HG02981 (cell line): ENCODE results near the gene CDC14A.
"Not testable (repeated sequence)": the region's sequence is repeated elsewhere in the genome, so short reads cannot be mapped to it uniquely, and the experiment has no call there.

Experiments
- ATAC-seq: cut with Tn5 transposase; IDR thresholded peaks from one replicate; pipeline ENCODE4 v1.9.1; 2021; ENCODE audit warnings: mild to moderate bottlenecking, moderate library complexity; ENCODE audit not compliant: unreplicated experiment

CDC14A gene

DNA sequence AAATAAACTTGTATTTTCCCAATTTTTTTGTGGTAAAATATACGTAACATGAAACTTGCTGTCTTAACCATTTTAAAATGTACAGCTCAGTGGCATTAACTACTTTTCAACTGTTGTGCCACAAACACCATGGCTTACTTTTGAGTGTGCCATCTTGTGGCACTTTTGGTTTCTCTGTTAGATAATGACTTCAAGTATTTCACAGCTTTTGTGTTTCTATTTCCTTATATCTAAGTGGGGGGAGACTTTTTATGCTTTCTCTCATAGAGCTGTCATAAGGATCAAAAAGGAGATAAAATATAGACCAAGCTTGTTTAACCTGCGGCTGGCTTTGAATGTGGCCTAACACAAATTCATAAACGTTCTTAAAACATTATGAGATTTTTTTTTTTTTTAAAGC, 44.3 kb downstream of the CDC14A start:
- ATAC-seq = no peak

DNA sequence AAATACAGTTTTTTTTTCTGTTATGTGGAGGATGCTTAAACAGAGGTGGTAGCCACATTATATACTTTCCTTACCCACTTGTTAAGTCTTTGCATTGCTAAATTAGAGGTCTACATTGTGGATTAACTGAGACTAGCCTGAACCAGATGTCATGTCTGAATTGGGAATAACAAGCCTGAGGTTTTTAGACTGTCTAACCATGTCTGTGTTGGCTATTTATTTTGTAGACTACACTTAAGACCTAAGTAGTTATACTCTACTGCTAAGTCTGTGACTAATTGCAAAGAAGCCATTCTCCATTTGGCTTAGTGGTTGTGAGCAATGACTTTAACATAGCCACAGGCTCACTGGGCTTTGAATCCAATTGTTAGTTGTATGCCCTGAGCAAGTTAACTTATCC, 45.4 kb downstream of the CDC14A start:
- no peak for ATAC-seq

DNA sequence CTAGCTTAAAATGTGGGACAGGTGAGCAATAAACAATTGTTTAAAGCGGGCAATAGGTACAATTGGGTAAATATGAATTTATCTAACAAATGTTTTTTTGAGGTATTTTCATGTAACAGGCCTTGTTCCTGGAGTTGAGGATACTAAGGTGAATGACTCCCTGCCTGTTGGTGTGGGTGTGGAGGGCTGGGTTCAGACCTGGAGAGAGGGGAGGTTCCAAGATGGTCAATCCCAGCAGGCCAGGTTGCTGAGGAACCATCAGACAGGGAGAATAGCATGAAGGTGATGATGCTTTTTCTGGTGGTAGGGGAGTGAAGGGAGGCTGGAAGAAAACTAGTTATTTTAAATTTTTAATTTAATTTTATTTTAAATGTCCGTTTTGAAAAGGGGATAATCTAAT, 46.3 kb downstream of the CDC14A start:
- no peak for ATAC-seq

DNA sequence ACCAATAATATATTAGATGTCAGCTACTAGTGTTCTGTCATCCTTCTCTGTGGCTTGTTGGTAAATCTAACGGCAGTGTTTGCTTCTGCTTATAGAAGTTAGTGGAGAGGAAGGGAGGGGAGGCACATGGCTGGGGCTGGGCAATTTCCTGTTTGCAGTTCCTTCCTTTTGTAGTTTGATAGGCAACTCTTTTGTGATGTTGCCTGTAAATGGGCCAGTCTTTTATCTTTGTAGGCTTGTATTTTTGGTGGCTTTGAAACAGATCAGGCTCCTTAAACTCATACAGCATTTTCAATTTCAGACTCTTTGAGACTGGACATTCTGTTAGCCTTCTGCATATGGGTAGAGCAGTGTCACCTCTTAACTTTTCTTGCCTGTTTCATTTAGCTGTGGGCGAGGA, 48.1 kb downstream of the CDC14A start:
- no peak for ATAC-seq

DNA sequence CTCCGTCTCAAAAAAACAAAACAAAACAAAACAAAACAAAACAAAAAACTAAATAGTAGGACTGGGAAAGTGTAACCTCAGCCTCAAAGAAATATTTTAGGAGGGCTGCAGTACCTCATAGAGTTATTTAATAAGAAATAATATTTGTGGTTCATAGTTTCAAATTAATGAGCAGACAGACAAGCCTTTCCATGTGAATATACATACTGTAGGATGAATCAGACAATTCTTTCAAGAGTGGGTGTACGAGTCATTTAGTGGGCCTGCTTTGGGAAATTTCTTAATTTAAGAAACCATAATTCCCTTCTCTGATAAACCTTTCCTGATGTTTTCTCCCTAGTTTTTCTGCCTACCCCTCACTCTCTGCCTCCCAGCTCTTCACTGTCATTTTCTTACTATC, 52.5 kb downstream of the CDC14A start:
- no peak for ATAC-seq

DNA sequence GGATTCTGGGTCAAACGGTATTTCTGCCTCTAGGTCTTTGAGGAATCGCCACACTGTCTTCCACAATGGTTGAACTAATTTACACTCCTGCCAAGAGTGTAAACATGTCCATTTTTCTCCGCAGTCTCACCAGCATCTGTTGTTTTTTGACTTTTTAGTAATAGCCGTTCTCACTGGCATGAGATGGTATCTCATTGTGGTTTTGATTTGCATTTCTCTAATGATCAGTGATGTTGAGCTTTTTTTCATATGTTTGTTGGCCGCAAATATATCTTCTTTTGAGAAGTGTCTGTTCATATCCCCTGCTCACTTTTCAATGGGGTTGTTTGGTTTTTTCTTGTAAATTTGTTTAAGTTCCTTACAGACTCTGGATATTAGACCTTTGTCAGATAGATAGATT, 53.6 kb downstream of the CDC14A start:
- not testable (repeated sequence) for ATAC-seq

DNA sequence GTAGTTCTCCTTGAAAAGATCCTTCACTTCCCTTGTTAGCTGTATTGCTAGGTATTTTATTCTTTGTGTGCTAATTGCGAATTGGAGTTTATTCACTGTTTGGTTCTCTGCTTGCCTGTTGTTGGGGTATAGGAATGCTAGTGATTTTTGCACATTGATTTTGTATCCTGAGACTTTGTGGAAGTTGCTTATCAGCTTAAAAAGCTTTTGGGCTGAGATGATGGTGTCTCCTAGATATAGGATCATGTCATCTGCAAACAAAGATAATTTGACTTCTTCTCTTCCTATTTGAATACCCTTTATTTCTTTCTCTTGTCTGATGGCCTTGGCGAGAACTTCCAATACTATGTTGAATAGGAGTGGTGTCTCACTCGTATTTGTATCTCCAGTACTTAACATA, 55.1 kb downstream of the CDC14A start:
- ATAC-seq = not testable (repeated sequence)

DNA sequence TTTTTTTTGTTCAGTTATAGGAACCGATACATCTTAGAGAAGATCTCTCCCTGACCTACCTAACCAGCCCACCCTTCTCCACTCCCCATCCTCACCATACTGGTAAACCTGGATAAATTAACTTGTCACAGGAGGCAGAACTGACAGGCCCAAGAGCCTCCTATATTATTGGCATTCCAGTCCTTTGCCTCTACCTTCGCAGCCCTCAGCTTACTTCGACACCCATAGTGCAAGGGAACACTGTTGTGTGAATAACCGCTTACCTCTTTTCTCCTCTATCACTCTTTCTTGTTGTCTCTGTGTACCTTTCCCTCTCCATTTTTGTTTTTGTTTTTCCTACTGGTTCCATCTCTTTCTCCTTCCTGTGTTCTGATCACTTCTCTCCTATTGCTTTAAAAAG, 58.7 kb downstream of the CDC14A start:
- ATAC-seq = no peak

DNA sequence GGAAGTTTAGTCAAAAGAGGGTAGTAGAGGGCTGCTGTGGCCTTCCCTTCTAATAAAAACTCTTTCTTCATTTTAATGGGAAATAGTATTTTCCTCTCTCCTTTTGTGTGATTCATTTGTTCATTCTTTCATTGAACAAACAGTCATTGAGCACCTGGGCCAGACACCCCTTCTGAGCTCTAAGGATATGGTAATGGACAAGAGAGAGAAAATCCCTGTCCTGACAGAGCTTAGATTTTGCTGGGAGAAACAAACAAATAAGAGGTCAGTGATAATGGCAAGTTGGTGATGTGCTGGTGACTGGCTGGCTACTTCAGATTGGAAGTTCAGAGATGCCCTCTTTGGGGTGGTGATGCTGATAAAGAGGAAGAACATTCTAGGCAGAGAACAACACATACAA, 59.3 kb downstream of the CDC14A start:
- no peak for ATAC-seq

DNA sequence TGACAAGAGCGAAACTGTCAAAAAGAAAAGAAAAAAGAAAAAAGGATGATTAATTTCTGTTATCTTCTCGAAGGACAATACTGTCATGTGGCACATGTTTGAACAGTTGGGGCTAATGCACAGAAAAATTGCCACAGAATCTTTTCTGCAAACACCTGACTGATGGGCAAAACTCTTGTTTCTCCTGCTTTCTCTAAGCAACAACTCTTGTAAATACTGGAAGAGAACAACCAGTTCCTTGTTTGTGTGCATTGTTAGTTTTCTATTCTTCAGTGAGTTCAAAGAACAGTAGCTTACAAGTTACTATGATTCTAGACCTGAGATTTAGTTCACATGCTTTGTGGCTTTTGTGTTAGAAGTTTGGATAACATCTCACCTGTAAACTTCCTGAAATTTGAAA, 60.7 kb downstream of the CDC14A start:
- ATAC-seq = no peak

DNA sequence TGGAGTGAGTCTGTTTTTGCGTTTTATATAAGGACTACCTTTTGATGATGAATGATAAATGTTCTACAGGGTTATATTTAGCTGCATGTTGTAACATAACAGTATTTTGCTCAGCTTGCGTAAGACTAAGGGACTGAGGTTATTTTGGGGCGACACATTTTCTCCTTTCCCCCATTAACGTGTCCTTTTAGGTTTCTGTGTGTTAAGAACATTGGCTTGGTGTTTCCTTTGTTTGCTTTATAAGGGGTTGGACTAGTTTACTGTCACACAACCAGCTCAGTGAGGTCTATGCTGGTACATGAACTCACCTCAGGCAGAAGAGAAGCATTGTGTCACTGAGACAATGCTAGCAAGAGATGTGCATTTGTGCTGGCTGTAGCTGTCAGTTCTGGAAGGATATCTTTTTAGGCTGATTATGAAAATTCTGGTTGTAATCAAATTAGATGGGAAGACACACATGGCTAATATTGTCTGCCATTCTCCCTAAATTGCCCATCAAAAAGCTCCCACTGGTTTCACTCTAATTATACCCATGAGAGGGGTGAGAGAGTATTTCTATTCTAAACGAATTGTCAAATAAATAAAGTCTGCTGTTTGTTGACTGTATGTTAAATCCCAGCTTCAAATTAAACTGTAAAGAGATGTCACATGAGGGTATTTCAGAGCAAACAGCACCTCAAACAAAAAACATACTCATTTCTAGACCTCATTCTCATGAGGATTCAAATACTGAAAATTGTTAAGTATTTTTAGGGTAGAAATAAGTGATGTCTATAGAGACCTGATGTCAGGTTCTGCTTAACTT, 62.6 kb downstream of the CDC14A start:
- ATAC-seq = no peak

DNA sequence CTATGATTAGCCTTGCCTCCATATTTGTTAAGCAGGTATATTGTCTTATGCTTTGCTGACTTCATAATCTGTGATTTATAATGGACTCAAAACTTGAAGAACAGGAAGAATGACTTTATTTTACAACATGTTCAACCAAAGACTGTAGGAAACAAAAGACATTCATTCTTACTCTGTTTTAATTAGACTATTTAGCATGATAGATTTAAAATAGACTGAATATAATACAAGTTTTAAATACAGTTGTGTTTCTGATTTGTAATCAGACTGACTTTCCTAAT, 63.1 kb downstream of the CDC14A start:
- no peak for ATAC-seq

DNA sequence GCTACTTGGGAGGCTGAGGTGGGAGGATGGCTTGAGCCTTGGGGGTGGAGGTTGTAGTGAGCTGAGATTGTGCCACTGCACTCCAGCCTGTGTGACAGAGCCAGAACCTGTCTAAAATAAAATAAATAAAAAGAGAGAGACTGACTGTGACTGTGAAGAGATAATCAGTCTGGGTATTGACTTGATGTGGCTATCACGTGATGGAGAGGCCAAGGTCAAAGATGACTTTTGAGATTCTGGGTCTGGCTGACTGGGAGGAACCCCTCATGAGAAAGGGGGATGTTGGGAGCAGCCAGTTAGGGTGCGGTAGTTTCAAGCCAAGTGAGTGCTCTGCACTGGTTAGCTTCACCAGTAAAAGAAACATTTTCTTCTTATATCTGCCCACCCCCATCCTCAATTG, 66.8 kb downstream of the CDC14A start:
- no peak for ATAC-seq

DNA sequence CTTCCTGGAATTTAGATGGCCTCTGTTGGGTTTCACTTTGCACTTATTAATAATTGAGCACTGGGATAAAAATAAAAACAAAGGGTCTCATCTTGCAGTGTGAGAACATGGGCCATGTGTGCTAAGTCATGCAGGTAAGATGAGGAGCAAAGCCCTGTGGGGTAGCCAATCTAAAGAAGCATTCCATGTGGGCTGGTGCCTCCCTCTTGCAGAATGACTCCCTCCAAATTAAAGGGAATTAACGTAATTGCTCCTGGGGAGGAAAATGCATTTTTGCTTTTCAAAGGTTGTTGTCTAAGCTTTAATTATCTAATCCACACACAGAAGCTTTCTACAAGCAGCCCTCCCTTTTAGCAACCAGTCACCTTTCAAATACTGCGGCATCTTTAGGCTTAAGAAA, 69.8 kb downstream of the CDC14A start:
- ATAC-seq = no peak

DNA sequence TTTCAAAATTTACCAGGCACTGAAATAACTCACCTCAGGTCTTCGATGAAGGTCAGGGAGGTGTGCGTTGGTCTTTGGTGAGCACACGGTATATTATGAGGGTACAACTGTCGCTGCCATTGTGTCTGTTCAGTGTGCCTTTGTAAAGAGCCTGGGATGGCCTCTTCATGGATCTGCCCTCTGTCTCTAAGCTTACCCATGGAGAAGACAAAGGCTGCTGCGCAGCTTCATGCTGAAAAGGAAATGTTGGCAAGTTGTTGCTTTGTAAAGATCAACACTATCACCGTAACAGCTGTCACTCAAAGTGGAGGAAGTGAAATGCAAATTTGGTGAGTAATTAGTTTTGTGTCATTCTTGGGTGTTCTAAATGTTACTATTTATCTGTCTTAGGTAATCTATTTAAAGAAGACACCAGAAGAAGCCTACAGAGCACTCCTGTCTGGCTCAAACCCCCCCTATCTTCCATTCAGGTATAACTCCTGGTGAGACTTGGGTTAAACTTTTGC, 71.6 kb downstream of the CDC14A start:
- ATAC-seq = peak; percentile 80

DNA sequence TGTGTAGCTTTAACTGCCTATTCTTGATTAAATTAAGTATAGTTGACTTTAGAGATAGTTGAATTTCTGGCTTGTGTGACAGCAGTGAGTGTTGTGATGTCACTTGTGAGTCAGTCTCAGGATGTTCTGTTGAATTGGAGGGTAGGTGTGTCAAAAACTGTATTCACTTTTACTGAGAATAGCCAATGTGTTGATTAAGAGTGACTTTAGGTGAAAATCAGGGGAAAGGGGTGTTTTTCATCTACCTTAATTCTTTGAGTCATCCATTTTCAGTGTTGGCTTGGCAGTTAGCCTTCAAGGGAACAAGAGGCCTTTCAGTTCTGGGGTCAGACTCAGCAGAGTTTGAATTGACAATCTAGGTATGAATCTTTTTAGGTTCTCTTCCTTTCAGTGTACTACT, 75.9 kb downstream of the CDC14A start:
- ATAC-seq = no peak

DNA sequence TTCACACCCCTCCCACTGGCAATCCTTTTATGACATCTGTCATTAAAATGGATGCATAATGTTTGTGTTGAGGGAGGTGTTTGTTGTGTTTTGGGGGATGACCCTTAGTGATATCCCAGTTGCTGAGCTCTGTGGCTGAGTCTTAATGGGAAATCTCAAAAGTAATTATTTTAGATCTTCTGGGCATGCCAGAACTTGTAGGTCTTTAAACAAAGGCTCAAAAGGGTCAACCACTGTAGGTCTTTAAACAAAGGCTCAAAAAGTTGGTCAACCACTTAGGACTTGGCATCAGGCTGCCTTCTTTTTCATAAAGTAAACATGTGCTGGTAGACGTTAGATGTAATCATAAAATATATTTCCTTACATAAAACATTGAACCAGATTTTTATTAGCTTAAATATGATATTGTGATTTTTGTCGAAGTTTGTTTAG, 78.0 kb downstream of the CDC14A start:
- no peak for ATAC-seq

DNA sequence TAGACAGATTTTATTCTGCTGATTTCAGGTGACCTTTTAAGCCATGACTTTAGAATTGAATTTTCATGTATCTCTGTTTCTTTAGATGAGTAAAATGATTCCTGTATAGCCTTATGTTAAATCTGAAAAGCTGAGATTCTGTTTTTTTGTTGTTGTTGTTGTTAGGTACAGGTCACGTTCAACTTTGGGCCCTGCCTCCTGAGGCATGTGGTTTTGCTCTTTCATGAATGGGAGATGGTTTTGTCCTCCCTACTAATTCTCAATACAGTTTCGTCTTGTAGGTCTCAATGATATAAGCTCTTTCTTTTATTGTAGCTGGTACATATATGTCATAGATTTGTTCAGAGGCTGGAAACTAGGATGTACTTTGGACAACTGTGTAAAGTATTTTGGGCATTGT, 79.6 kb downstream of the CDC14A start:
- ATAC-seq = no peak

DNA sequence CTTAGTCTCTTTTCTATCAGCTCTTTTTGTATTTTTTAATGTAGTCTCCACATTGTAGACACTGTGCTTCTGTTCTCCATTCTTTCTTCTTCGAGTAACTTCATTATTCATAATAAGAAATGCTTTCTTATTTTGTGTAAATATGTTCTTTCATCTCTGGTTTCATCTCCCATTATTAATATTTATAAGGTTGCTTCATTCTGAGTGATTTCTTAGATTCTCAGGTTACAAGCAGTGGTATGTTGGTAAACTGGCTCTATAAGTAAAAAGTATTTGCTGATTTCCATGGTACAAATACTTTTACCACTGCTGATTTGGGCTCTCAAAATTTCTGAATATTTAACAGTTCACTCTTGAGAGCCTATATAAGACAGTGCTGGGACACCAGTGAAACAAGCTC, 81.3 kb downstream of the CDC14A start:
- ATAC-seq = no peak

DNA sequence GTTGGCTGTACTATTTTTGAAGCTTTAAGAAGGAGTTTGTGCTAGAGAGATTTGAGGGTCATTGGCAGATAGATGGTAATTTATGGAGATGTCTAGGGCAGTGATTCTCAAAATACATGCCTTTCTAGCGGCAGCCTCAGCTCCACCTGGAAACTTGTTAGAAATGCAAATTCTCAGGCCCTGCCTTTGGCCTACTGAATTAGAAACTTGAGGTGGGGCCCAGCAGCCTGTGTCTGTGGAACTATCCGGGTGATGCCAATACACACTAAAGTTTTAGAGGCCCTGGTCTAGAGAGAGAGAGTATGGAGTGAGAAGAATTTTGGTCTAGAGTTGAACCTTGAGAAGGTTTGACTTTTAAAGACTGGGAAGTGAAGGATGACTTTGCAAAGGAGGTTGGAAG, 82.5 kb downstream of the CDC14A start:
- no peak for ATAC-seq

DNA sequence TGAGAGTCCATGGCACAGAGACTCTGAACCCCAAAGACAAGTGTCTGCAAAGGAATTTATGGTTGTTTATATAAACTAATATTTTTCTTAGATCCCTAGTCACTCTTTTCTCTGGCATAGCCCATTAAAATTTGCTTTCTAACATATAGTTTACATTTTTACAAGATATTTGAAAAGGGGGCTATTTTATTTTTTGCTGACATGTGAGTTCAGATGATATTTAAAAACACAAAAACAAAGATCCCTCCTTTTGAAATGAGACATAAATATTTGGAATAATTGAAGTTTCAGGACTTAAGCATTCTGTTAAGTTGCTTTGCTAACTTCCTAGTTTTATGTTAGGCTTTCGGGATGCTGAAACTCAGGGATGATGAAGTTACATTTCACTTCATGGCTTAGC, 86.1 kb downstream of the CDC14A start:
- ATAC-seq = no peak

DNA sequence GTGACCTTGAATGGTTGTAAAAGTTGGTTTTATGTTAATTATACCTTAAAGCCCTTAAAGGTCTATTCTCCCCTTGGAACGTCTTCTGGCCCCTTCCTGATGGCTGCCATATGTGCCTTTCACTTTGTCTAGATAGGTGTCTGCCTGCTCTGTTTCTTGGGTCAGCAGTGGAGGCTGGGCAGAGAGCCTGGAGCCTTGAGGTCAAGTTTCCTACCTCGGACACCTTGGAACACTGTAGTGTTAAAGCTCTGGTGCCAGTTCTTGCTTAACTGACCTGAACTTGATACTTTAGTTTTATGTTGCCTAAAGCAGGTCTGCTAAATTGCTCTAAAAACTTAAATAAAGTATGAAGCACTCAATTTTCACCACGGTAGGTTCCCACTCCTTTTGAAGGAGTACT, 86.5 kb downstream of the CDC14A start:
- no peak for ATAC-seq

DNA sequence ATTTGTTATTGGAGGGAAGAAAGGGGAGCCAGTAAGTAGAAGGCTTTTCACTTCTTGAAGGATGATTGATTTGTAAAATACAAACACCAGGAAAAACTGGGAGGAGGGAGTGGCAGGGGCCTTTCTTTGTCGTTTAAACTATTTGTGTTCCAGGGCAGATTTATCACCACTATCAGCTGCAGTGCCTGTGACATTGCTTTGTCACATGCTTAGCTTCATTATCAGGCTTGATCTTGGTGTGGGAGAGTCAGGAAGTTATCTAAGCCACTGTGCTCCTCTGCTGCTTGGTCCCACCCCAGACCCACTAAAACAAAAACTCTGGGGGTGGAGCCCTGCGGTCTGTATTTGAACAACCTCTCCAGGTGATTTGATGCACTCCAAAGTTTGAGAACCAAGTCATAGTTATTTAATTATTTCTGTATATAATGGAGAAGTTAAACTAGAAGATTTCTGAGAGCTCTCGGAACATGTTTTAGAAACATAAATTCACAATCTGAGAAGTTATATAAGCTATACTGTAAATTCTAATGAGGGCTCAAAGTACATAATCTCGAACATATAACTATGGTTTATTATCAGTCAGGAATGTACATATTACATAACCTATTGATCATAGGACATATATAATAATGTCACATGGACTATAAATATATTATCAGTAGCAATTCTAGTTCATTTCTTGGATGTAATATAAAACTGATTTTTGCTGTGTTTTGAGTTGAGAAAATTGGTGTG, 87.9 kb downstream of the CDC14A start:
- no peak for ATAC-seq
